Measurements from ENCODE around the gene ISG20L2.

DNA sequence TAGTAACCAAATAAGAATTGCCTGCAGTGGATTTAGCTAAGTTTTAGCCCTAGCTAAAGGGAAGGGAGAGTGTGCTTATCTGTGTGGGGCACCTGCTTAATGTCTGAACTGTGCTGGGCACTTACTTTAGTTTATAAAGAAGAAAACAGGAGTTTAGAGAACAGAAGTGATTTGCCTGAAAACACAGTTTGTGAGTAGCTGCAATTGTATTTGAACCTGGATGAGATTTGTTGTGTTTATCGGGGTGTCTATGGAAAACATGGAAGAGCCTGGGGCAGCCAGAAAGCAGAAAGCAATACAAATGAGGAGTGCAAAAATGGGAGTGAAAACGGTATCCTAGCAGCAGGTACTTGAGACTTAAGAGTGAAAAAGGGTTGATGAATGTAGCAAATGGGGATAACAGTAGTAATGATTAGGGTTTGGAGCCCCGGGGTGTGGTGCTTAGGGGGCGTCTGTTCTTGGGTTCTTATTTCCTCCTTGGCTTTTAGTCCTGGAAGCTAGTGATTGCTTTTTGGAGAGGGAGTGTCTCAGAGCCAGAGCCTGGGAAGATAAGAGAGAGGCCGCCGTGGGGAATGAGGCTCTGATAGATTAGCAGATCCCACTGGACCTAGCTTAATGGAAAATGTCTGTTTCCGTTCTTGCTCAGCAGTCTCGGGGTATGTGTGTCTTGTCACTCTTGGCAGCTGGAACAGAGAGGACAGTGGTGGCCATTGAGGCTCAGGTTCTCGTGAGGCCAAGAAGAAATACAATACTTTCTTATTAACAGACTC, 44.3 kb upstream of the ISG20L2 start:
- TF ChIP-seq, protein P1, sequence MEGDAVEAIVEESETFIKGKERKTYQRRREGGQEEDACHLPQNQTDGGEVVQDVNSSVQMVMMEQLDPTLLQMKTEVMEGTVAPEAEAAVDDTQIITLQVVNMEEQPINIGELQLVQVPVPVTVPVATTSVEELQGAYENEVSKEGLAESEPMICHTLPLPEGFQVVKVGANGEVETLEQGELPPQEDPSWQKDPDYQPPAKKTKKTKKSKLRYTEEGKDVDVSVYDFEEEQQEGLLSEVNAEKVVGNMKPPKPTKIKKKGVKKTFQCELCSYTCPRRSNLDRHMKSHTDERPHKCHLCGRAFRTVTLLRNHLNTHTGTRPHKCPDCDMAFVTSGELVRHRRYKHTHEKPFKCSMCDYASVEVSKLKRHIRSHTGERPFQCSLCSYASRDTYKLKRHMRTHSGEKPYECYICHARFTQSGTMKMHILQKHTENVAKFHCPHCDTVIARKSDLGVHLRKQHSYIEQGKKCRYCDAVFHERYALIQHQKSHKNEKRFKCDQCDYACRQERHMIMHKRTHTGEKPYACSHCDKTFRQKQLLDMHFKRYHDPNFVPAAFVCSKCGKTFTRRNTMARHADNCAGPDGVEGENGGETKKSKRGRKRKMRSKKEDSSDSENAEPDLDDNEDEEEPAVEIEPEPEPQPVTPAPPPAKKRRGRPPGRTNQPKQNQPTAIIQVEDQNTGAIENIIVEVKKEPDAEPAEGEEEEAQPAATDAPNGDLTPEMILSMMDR (conservative IDR thresholded peaks at IDR 0.05 in 1 of 2, IDR thresholded peaks at IDR 0.05 in 1 of 2; ENCODE audit: low read depth in 1 of 2, low read length in 2 of 2), result no peak
- no peak for TF ChIP-seq EZH2 (IDR thresholded peaks at IDR 0.05; ENCODE audit: low read length, missing control alignments)

Measured in fibroblast of lung (primary cell).